ENCODE data around the gene IL4I1.

The IL4I1 gene

GRCh38 chr19:49870309-49870901 lies 26.3 kb downstream of the IL4I1 start:
- Histone ChIP-seq H4K20me1 (ENCODE audit: insufficient read depth, low read length, poor library complexity, severe bottlenecking) (peaks cover 15% of the 10 kb centered on the region), H3K79me2 (ENCODE audit: insufficient read depth, low read length) (peaks cover 38% of the 10 kb centered on the region), H3K4me3 (ENCODE audit: low read length, poor library complexity, severe bottlenecking) (peak overlapping the region; percentile 87), H3F3A (ENCODE audit: low read depth) (no peaks in the 10 kb centered on the region), H3K27me3 (ENCODE audit: insufficient read depth, low read length, poor library complexity, severe bottlenecking) (no peaks in the 10 kb centered on the region), H2AFZ (ENCODE audit: low read length) (peak overlapping the region; percentile 86; the same call in 1 of the 2 replicates), H3K4me1 (ENCODE audit: insufficient read depth, low read length, poor library complexity, severe bottlenecking) (peaks cover 42% of the 10 kb centered on the region), H3K36me3 (ENCODE audit: insufficient read depth, low read length) (no peaks in the 10 kb centered on the region), H3K9ac (ENCODE audit: low read depth, low read length, poor library complexity, severe bottlenecking) (peak overlapping the region; percentile 76), H3K9me3 (ENCODE audit: insufficient read depth, low read depth, low read length) (no peaks in the 10 kb centered on the region), H3K9me2 (replicated peaks; ENCODE audit: low read depth, low read length) (no peaks in the 10 kb centered on the region), H3K4me2 (ENCODE audit: low read depth, low read length, poor library complexity, severe bottlenecking) (peak overlapping the region; percentile 94)
- TF ChIP-seq EZH2phosphoT487 (IDR thresholded peaks at IDR 0.05; ENCODE audit: borderline replicate concordance), result no peak
- TF ChIP-seq, protein P1, sequence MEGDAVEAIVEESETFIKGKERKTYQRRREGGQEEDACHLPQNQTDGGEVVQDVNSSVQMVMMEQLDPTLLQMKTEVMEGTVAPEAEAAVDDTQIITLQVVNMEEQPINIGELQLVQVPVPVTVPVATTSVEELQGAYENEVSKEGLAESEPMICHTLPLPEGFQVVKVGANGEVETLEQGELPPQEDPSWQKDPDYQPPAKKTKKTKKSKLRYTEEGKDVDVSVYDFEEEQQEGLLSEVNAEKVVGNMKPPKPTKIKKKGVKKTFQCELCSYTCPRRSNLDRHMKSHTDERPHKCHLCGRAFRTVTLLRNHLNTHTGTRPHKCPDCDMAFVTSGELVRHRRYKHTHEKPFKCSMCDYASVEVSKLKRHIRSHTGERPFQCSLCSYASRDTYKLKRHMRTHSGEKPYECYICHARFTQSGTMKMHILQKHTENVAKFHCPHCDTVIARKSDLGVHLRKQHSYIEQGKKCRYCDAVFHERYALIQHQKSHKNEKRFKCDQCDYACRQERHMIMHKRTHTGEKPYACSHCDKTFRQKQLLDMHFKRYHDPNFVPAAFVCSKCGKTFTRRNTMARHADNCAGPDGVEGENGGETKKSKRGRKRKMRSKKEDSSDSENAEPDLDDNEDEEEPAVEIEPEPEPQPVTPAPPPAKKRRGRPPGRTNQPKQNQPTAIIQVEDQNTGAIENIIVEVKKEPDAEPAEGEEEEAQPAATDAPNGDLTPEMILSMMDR (conservative IDR thresholded peaks at IDR 0.05; ENCODE audit: low read length), result no peak

DNA sequence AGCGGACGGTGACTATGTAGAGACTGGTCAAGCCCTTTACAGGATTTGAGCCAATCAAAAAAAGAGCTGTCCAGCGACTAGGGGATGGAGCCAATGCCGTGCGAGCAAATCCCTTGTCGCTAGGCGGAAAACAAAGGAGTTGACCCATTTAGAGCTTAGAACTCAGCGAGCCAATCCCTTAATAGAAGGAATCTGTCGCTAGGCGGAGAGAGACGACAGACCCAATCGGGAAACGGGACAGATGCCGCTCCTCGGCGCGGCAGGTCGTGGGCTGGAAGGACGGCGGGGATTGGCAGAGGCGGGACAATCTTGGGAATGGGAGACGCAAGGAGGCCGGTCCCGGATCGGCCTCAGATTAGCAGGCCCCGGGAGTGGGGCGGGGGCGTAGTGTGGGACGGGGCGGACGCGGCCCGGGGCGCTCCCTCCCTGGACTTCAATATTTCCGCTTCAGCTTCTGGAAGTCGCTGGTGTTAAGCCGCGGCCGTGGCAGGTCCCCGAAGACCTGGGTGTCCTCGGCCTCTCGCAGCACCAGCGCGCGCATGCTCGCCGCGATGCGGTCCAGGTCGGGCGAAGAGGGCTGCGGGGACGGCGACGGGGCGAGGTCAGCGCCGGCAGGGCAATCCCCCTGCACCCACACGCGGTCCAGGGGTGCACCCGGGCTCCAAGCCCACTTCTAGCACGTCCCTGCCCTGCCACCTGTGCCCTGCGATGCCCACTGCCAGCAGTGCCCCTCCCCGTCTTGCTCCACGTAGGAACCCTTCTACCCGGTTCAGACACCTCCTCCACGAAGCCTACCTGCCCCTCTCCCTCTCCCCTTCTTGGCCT lies 27.0 kb downstream of the IL4I1 start:
- Histone ChIP-seq H3K4me2 (ENCODE audit: low read depth, low read length, poor library complexity, severe bottlenecking) (peak overlapping the region; percentile 98), H3K9ac (ENCODE audit: low read depth, low read length, poor library complexity, severe bottlenecking) (peak overlapping the region; percentile 76), H3K9me2 (replicated peaks; ENCODE audit: low read depth, low read length) (no peaks in the 10 kb centered on the region), H3K4me1 (ENCODE audit: insufficient read depth, low read length, poor library complexity, severe bottlenecking) (peaks cover 43% of the 10 kb centered on the region), H3K27me3 (ENCODE audit: insufficient read depth, low read length, poor library complexity, severe bottlenecking) (no peaks in the 10 kb centered on the region), H3K4me3 (ENCODE audit: low read length, poor library complexity, severe bottlenecking) (peak overlapping the region; percentile 87), H3K36me3 (ENCODE audit: insufficient read depth, low read length) (peaks cover 1% of the 10 kb centered on the region; the same call in 1 of the 2 replicates), H3K9me3 (ENCODE audit: insufficient read depth, low read depth, low read length) (no peaks in the 10 kb centered on the region), H2AFZ (ENCODE audit: low read length) (peak overlapping the region; percentile 86), H4K20me1 (ENCODE audit: insufficient read depth, low read length, poor library complexity, severe bottlenecking) (peaks cover 21% of the 10 kb centered on the region), H3K79me2 (ENCODE audit: insufficient read depth, low read length) (peaks cover 38% of the 10 kb centered on the region), H3F3A (ENCODE audit: low read depth) (no peaks in the 10 kb centered on the region)
- TF ChIP-seq EZH2phosphoT487 (IDR thresholded peaks at IDR 0.05; ENCODE audit: borderline replicate concordance), result no peak
- TF ChIP-seq, protein P1 (conservative IDR thresholded peaks at IDR 0.05; ENCODE audit: low read length), result no peak

GRCh38 chr19:49869009-49869483 lies 27.6 kb downstream of the IL4I1 start:
- peaks cover 43% of the 10 kb centered on the region for H3K4me1 ChIP-seq (ENCODE audit: insufficient read depth, low read length, poor library complexity, severe bottlenecking)

More at GRCh38 chr19:49869009-49869483, 27.6 kb downstream of the IL4I1 start:
- TF ChIP-seq, protein P1 (conservative IDR thresholded peaks at IDR 0.05; ENCODE audit: low read length), result no peak
- TF ChIP-seq EZH2phosphoT487 (IDR thresholded peaks at IDR 0.05; ENCODE audit: borderline replicate concordance), result no peak
- no peaks in the 10 kb centered on the region for H3F3A ChIP-seq (ENCODE audit: low read depth)
- peak overlapping the region; percentile 87 for H3K4me3 ChIP-seq (ENCODE audit: low read length, poor library complexity, severe bottlenecking)
- H3K79me2 ChIP-seq (ENCODE audit: insufficient read depth, low read length), result peaks cover 39% of the 10 kb centered on the region
- H3K9ac ChIP-seq (ENCODE audit: low read depth, low read length, poor library complexity, severe bottlenecking), result peak overlapping the region; percentile 52
- H4K20me1 ChIP-seq (ENCODE audit: insufficient read depth, low read length, poor library complexity, severe bottlenecking), result peaks cover 27% of the 10 kb centered on the region
- peak overlapping the region; percentile 98 for H3K4me2 ChIP-seq (ENCODE audit: low read depth, low read length, poor library complexity, severe bottlenecking)
- H2AFZ ChIP-seq (ENCODE audit: low read length), result peak overlapping the region; percentile 72; the same call in 1 of the 2 replicates
- H3K27me3 ChIP-seq (ENCODE audit: insufficient read depth, low read length, poor library complexity, severe bottlenecking), result no peaks in the 10 kb centered on the region
- H3K36me3 ChIP-seq (ENCODE audit: insufficient read depth, low read length), result peaks cover 8% of the 10 kb centered on the region; the same call in 1 of the 2 replicates
- no peaks in the 10 kb centered on the region for H3K9me3 ChIP-seq (ENCODE audit: insufficient read depth, low read depth, low read length)
- H3K9me2 ChIP-seq (replicated peaks; ENCODE audit: low read depth, low read length), result no peaks in the 10 kb centered on the region
